CD4-positive, alpha-beta T cell (primary cell): ENCODE data around the gene AKT1. TPM values are rescaled to one million over a fixed set of nuclear protein-coding genes. Genes with fewer than 3 reads are reported as not detected.

Experiments
- ATAC-seq: fragments of 200-7000 bp; cut with Tn5 transposase; one replicate; pipeline ENCODE4 v1.10.0; 2022; ENCODE audit warnings: mild to moderate bottlenecking; ENCODE audit not compliant: poor library complexity
- CTCF ChIA-PET: fragments of 350-600 bp; sonication (Branson Sonifier 250); formaldehyde crosslinking; loops from one replicate; lab custom pipeline; 2021; ENCODE audit warnings: antibody characterized with exemption, inconsistent platforms; lab: Charles Lee
- POLR2A ChIA-PET: fragments of 350-600 bp; sonication (Branson Sonifier 250); formaldehyde crosslinking; loops from one replicate; lab custom pipeline; 2021; ENCODE audit warnings: antibody characterized with exemption, inconsistent platforms; lab: Charles Lee
- DNase-seq, 14 experiments: peaks; one replicate each; pipeline ENCODE4 v3.0.0-alpha.2; 2013 to 2020; ENCODE audit warnings: mixed read lengths in 2 of 14
- H3K27ac ChIP-seq, 2 donors: one replicate each; pipeline versions ENCODE4 v1.5.1 to v1.7.0; 2013; ENCODE audit warnings: low read length in 2 of 2, low read depth in 1 of 2, mild to moderate bottlenecking in 1 of 2
- H3K27me3 ChIP-seq, 2 experiments: 1 replicate in 1 of 2; 2 replicates in 1 of 2; pipeline versions ENCODE4 v1.6.1 to v1.7.0; 2013; ENCODE audit warnings: low read length in 2 of 2, control low read depth in 1 of 2, mild to moderate bottlenecking in 1 of 2, moderate library complexity in 1 of 2; ENCODE audit not compliant: insufficient read depth in 2 of 2, control insufficient read depth in 1 of 2
- H3K36me3 ChIP-seq: one replicate; pipeline ENCODE4 v1.6.1; 2013; ENCODE audit warnings: low read length, control low read depth; ENCODE audit not compliant: insufficient read depth
- H3K4me1 ChIP-seq: one replicate; pipeline ENCODE4 v1.6.1; 2013; ENCODE audit warnings: low read length, control low read depth; ENCODE audit not compliant: insufficient read depth
- H3K4me3 ChIP-seq: one replicate; pipeline ENCODE4 v1.5.1; 2013; ENCODE audit warnings: mild to moderate bottlenecking, low read length, moderate library complexity
- H3K9me3 ChIP-seq, 2 experiments: 1 replicate in 1 of 2; 2 replicates in 1 of 2; pipeline versions ENCODE4 v1.6.1 to v1.7.0; 2013; ENCODE audit warnings: low read length in 2 of 2, mild to moderate bottlenecking in 2 of 2, control low read depth in 1 of 2, moderate library complexity in 1 of 2; ENCODE audit not compliant: control insufficient read depth in 1 of 2, insufficient read depth in 1 of 2
- H3K27ac Mint-ChIP-seq: one replicate; pipeline ENCODE4 v1.8.0; 2020; ENCODE audit warnings: mixed read lengths
- H3K27me3 Mint-ChIP-seq: one replicate; pipeline ENCODE4 v1.8.0; 2021; ENCODE audit warnings: mixed read lengths
- H3K36me3 Mint-ChIP-seq: one replicate; pipeline ENCODE4 v1.8.0; 2021; ENCODE audit warnings: low read depth, mixed read lengths
- H3K4me1 Mint-ChIP-seq: one replicate; pipeline ENCODE4 v1.8.0; 2021; ENCODE audit warnings: low read depth, mixed read lengths
- H3K4me3 Mint-ChIP-seq: one replicate; pipeline ENCODE4 v1.8.0; 2020; ENCODE audit warnings: mild to moderate bottlenecking, mixed read lengths
- H3K9me3 Mint-ChIP-seq: one replicate; pipeline ENCODE4 v1.8.0; 2020; ENCODE audit warnings: mixed read lengths
- intact Hi-C, 2 experiments: fragments of 100-400 bp; cut with DNase I in 1 of 2; cut with micrococcal nuclease in 1 of 2; formaldehyde crosslinking; loops; one replicate each; pipeline versions ENCODE4 v1.15.1 to v1.9.0; 2023 to 2025; cut with DNase I, micrococcal nuclease
- total RNA-seq, 174 experiments: library from RNA in 2 of 174; stranded (reverse) in 2 of 174; gene quantifications; one replicate each; pipeline ENCODE4 v1.2.3 and lab custom pipeline; 2021 to 2026
- TF ChIP-seq, protein P1 (sequence below): fragments of 200-600 bp; IDR thresholded peaks from one replicate; pipeline ENCODE4 v1.8.0; 2022; ENCODE audit warnings: antibody characterized with exemption, mild to moderate bottlenecking

AKT1 gene
- total RNA-seq, 2 experiments from 2014 or later = 58.8 to 66.5 TPM

DNA sequence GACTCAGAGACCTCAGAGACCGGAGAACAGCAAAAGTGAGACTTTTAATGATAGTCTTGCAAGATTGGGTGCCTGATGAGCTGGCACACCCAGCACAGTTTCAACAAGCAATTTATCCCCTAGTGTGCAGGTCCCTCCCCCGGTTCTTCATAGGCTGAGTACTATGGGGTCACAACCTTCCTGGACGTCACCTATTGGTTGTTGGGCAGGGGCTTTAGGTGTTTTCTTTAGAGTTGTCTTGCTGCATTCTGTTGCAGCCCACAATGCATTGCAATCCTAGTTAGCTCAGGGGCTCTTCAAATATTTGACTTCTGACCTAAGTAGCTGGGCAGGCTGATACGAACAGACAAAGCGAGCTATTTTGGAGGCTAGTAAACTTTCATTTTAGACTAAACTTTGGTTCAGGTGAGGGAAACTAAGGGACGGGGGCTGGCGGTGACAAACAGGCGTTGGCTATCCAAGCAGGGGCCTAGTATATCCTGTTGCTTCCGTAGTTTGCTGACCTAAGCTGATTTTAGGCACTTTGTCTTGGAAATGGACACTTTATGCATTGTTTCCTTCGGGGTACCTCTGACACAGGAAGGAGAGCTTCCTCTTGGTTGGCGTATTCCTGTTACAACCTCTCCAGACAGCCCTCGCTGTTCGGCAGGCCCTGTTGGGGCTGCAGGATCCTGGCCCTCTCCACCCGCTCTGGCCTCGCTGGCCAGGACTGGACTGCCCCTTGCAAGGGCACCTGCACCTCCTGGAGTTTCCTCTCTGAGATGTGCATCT lies 28.5 kb downstream of the AKT1 start:
- intact Hi-C loops = loop anchor here in 1 of 2 experiments (5.0 kb wide), 1 partner anchor 165 kb away; no protein-coding TSS in a partner anchor
- Mint-ChIP-seq H3K4me1 (no peaks in the 10 kb centered on the region), H3K27ac (no peak overlapping the region), H3K27me3 (no peaks in the 10 kb centered on the region), H3K9me3 (no peaks in the 10 kb centered on the region), H3K36me3 (peaks cover 31% of the 10 kb centered on the region), H3K4me3 (no peak overlapping the region)
- Histone ChIP-seq H3K4me1 (peaks cover 9% of the 10 kb centered on the region), H3K27ac (no peak overlapping the region), H3K36me3 (peaks cover 15% of the 10 kb centered on the region), H3K4me3 (no peak overlapping the region), H3K9me3 (peaks cover 0 to 13% of the 10 kb centered on the region in 2 experiments), H3K27me3 (no peaks in the 10 kb centered on the region)
- no peak for ATAC-seq
- POLR2A ChIA-PET = no interaction called here
- TF ChIP-seq, protein P1, sequence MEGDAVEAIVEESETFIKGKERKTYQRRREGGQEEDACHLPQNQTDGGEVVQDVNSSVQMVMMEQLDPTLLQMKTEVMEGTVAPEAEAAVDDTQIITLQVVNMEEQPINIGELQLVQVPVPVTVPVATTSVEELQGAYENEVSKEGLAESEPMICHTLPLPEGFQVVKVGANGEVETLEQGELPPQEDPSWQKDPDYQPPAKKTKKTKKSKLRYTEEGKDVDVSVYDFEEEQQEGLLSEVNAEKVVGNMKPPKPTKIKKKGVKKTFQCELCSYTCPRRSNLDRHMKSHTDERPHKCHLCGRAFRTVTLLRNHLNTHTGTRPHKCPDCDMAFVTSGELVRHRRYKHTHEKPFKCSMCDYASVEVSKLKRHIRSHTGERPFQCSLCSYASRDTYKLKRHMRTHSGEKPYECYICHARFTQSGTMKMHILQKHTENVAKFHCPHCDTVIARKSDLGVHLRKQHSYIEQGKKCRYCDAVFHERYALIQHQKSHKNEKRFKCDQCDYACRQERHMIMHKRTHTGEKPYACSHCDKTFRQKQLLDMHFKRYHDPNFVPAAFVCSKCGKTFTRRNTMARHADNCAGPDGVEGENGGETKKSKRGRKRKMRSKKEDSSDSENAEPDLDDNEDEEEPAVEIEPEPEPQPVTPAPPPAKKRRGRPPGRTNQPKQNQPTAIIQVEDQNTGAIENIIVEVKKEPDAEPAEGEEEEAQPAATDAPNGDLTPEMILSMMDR = no peak
- CTCF ChIA-PET = interaction anchor here (3.3 kb wide), 1 partner anchor 60 kb away, joined by 12 read pairs; no protein-coding TSS in a partner anchor
- DNase-seq = no peak

DNA sequence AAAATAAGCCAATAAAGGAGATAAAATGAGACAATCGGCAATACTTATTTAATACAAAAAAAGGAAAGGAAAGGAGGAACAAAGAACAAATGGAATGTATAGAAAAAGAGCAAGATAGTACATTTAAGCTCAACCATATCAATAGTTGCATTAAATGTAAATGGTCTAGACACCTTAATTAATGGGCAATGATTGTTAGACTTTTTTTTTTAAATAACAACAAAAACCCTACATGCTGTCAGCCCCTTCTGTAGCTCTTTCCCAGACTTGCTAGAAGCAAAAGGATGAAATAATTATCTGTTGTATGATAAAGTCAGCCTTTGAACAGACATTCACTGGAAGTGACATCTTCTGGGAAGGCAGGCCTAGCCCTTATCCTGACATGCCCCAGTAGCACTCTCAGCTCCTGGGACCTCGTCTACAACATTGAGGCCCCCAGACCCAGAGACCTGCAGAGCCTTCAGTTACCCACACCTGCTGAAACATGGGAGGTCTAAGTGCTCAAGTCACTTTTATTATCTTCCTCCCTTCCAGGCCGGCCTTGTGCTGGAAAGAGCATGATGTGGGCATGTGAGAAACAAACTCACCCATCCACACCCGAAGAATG lies 29.2 kb downstream of the AKT1 start:
- H3K27me3 ChIP-seq = no peaks in the 10 kb centered on the region
- ChIA-PET CTCF (interaction anchor here (1.1 to 3.3 kb wide), 2 partner anchors 51 to 60 kb away, joined by 3 to 12 read pairs; no protein-coding TSS in a partner anchor), POLR2A (no interaction called here)
- TF ChIP-seq, protein P1 = no peak
- DNase-seq (no peak), ATAC-seq (no peak)
- no peak overlapping the region for H3K27ac ChIP-seq
- Mint-ChIP-seq H3K4me1 (no peaks in the 10 kb centered on the region), H3K36me3 (peaks cover 31% of the 10 kb centered on the region), H3K4me3 (no peak overlapping the region), H3K27me3 (no peaks in the 10 kb centered on the region), H3K27ac (no peak overlapping the region), H3K9me3 (no peaks in the 10 kb centered on the region)
- intact Hi-C loops = loop anchor here in 1 of 2 experiments (5.0 kb wide), 1 partner anchor 166 kb away; no protein-coding TSS in a partner anchor
- no peak overlapping the region for H3K4me3 ChIP-seq
- H3K9me3 ChIP-seq = peaks cover 0 to 7% of the 10 kb centered on the region in 2 experiments
- H3K36me3 ChIP-seq = peaks cover 8% of the 10 kb centered on the region
- peaks cover 9% of the 10 kb centered on the region for H3K4me1 ChIP-seq

DNA sequence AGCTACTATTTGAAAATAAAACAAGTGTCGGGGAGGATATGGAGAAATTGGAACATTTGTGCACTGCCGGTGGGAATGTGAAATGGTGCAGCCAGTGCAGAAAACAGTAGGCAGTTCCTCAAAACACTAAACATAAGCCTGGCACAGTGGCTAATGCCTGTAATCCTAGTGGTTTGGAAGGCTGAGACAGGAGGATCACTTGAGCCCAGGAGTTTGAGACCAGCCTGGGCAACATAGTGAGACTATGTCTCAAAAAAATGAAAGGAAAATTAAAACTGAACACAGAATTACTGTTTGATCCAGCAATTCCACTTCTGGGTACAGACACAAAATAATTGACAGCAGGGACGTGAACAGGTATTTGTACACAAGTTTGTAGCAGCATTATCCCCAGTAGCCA lies 30.0 kb downstream of the AKT1 start:
- Mint-ChIP-seq H3K27me3 (no peaks in the 10 kb centered on the region), H3K4me1 (no peaks in the 10 kb centered on the region), H3K9me3 (no peaks in the 10 kb centered on the region), H3K27ac (no peak overlapping the region), H3K36me3 (peaks cover 31% of the 10 kb centered on the region), H3K4me3 (no peak overlapping the region)
- H3K4me3 ChIP-seq = no peak overlapping the region
- CTCF ChIA-PET = interaction anchor here (1.1 to 3.3 kb wide), 2 partner anchors 52 to 61 kb away, joined by 3 to 12 read pairs; no protein-coding TSS in a partner anchor
- H3K36me3 ChIP-seq = peaks cover 3% of the 10 kb centered on the region
- no peaks in the 10 kb centered on the region for H3K9me3 ChIP-seq
- no peak for DNase-seq
- POLR2A ChIA-PET = no interaction called here
- no peak for ATAC-seq
- H3K27me3 ChIP-seq = no peaks in the 10 kb centered on the region
- TF ChIP-seq, protein P1 = no peak
- intact Hi-C loops = loop anchor here in 1 of 2 experiments (5.0 kb wide), 1 partner anchor 167 kb away; no protein-coding TSS in a partner anchor
- no peak overlapping the region for H3K27ac ChIP-seq
- peaks cover 9% of the 10 kb centered on the region for H3K4me1 ChIP-seq
